Neuronal stem cell (in vitro differentiated cells): ENCODE data around the gene CCDC194.
"Not testable (repeated sequence)": the region's sequence is repeated elsewhere in the genome, so short reads cannot be mapped to it uniquely, and the experiment has no call there.

ENCODE experiments used
- DNase-seq: peaks from one replicate; pipeline ENCODE4 v3.0.0-alpha.2; 2013; ENCODE audit warnings: low spot score
- H2AFZ ChIP-seq: one replicate; pipeline ENCODE4 v1.6.1; 2013; ENCODE audit warnings: mild to moderate bottlenecking, low read length, inconsistent platforms
- H2AK5ac ChIP-seq: 2 replicates; pipeline ENCODE4 v1.6.1; 2013; ENCODE audit warnings: low read depth, mild to moderate bottlenecking, inconsistent platforms, low read length, moderate library complexity, mixed read lengths
- H2BK120ac ChIP-seq: 2 replicates; pipeline ENCODE4 v1.6.1; 2013; ENCODE audit warnings: low read depth, mild to moderate bottlenecking, inconsistent platforms, low read length, moderate library complexity, mixed read lengths
- H2BK12ac ChIP-seq: one replicate; pipeline ENCODE4 v1.6.1; 2013; ENCODE audit warnings: low read length, inconsistent platforms
- H2BK15ac ChIP-seq: 2 replicates; pipeline ENCODE4 v1.6.1; 2013; ENCODE audit warnings: mild to moderate bottlenecking, low read length, inconsistent platforms, mixed read lengths
- H2BK5ac ChIP-seq: one replicate; pipeline ENCODE4 v1.6.1; 2013; ENCODE audit warnings: inconsistent platforms, mild to moderate bottlenecking, low read length, moderate library complexity
- H3K14ac ChIP-seq: one replicate; pipeline ENCODE4 v1.6.1; 2013; ENCODE audit warnings: low read length, inconsistent platforms
- H3K18ac ChIP-seq: 2 replicates; pipeline ENCODE4 v1.6.1; 2013; ENCODE audit warnings: low read length, inconsistent platforms
- H3K23ac ChIP-seq: 2 replicates; pipeline ENCODE4 v1.6.1; 2013; ENCODE audit warnings: low read depth, mild to moderate bottlenecking, mixed read lengths, low read length, inconsistent platforms; ENCODE audit not compliant: poor library complexity
- H3K27ac ChIP-seq: replicated peaks from 3 replicates; pipeline ENCODE4 v1.5.1; 2013; ENCODE audit warnings: low read length, inconsistent platforms
- H3K27me3 ChIP-seq, 3 experiments: 2 replicates each; pipeline ENCODE4 v1.6.1; 2013; ENCODE audit warnings: low read length in 3 of 3, mild to moderate bottlenecking in 2 of 3, inconsistent platforms in 1 of 3, low read depth in 1 of 3, mixed read lengths in 1 of 3, moderate library complexity in 1 of 3; ENCODE audit not compliant: control insufficient read depth in 3 of 3, insufficient read depth in 3 of 3
- H3K36me3 ChIP-seq, 2 donors: replicated peaks in 1 of 2; 2 replicates each; pipeline ENCODE4 v1.6.1; 2013; ENCODE audit warnings: low read length in 2 of 2; ENCODE audit not compliant: control insufficient read depth in 2 of 2, insufficient read depth in 2 of 2
- H3K4ac ChIP-seq: 2 replicates; pipeline ENCODE4 v1.6.1; 2013; ENCODE audit warnings: inconsistent platforms, mild to moderate bottlenecking, low read length, moderate library complexity
- H3K4me1 ChIP-seq, 2 donors: 1 replicate in 1 of 2; 2 replicates in 1 of 2; pipeline ENCODE4 v1.6.1; 2013; ENCODE audit warnings: low read length in 2 of 2, low read depth in 1 of 2; ENCODE audit not compliant: control insufficient read depth in 2 of 2, insufficient read depth in 1 of 2
- H3K4me2 ChIP-seq: one replicate; pipeline ENCODE4 v1.6.1; 2013; ENCODE audit warnings: mild to moderate bottlenecking, low read length, inconsistent platforms; ENCODE audit not compliant: insufficient read depth, poor library complexity, severe bottlenecking
- H3K4me3 ChIP-seq, 2 donors: 2 replicates each; pipeline ENCODE4 v1.5.1; 2013; ENCODE audit warnings: low read length in 2 of 2, mild to moderate bottlenecking in 2 of 2, inconsistent platforms in 1 of 2, moderate library complexity in 1 of 2
- H3K79me1 ChIP-seq: one replicate; pipeline ENCODE4 v1.6.1; 2013; ENCODE audit warnings: low read depth, mild to moderate bottlenecking, inconsistent platforms, low read length, moderate library complexity
- H3K9ac ChIP-seq: one replicate; pipeline ENCODE4 v1.6.1; 2013; ENCODE audit warnings: mild to moderate bottlenecking, low read depth, low read length, inconsistent platforms; ENCODE audit not compliant: poor library complexity
- H3K9me3 ChIP-seq, 2 donors: replicated peaks in 1 of 2; 2 replicates each; pipeline versions ENCODE3 to v1.6.1; 2013; ENCODE audit warnings: low read length in 2 of 2, mild to moderate bottlenecking in 2 of 2, inconsistent platforms in 1 of 2, low read depth in 1 of 2, mixed read lengths in 1 of 2, moderate library complexity in 1 of 2; ENCODE audit not compliant: control insufficient read depth in 2 of 2, insufficient read depth in 1 of 2
- H4K8ac ChIP-seq: one replicate; pipeline ENCODE4 v1.6.1; 2013; ENCODE audit warnings: low read depth, mild to moderate bottlenecking, inconsistent platforms, low read length, moderate library complexity
- H4K91ac ChIP-seq: one replicate; pipeline ENCODE4 v1.6.1; 2013; ENCODE audit warnings: low read length, low read depth, mild to moderate bottlenecking, inconsistent platforms; ENCODE audit not compliant: poor library complexity
- WGBS, 2 donors: extraction: QIAGEN DNeasy Blood & Tissue Kit; methylation state at CpG; one replicate each; pipeline ENCODE4 v1.1.7; 2013; ENCODE audit warnings: missing lambda C conversion rate in 2 of 2, mixed read lengths in 1 of 2; ENCODE audit not compliant: insufficient read length in 2 of 2, insufficient replicate concordance in 1 of 2; ENCODE audit errors: extremely low coverage in 2 of 2; 5-methylcytosine and 5-hydroxymethylcytosine counted together

The CCDC194 gene

GRCh38 chr19:17365361-17365760 is 28.6 kb downstream of the CCDC194 start:
- no peak for DNase-seq
- Histone ChIP-seq H3K4ac (no peak overlapping the region), H4K91ac (no peak overlapping the region), H2BK120ac (no peak overlapping the region), H3K9me3 (no peaks in the 10 kb centered on the region), H2BK15ac (peak overlapping the region; percentile 55), H3K14ac (no peak overlapping the region), H2AFZ (no peak overlapping the region), H3K23ac (no peak overlapping the region), H2AK5ac (peak overlapping the region; percentile 88), H3K4me1 (peaks cover 0 to 2% of the 10 kb centered on the region in 2 donors), H3K27me3 (no peaks in the 10 kb centered on the region), H3K4me2 (no peak overlapping the region), H3K79me1 (no peaks in the 10 kb centered on the region), H4K8ac (no peak overlapping the region), H3K9ac (no peak overlapping the region), H3K36me3 (no peaks in the 10 kb centered on the region), H3K18ac (peak overlapping the region; percentile 52), H2BK5ac (no peak overlapping the region), H3K4me3 (peak overlapping the region in 1 of 2 donors; percentile 60), H2BK12ac (no peak overlapping the region), H3K27ac (no peak overlapping the region)
- WGBS, 2 donors, result no CpG with 5 or more reads among the region's 22 CpGs

DNA sequence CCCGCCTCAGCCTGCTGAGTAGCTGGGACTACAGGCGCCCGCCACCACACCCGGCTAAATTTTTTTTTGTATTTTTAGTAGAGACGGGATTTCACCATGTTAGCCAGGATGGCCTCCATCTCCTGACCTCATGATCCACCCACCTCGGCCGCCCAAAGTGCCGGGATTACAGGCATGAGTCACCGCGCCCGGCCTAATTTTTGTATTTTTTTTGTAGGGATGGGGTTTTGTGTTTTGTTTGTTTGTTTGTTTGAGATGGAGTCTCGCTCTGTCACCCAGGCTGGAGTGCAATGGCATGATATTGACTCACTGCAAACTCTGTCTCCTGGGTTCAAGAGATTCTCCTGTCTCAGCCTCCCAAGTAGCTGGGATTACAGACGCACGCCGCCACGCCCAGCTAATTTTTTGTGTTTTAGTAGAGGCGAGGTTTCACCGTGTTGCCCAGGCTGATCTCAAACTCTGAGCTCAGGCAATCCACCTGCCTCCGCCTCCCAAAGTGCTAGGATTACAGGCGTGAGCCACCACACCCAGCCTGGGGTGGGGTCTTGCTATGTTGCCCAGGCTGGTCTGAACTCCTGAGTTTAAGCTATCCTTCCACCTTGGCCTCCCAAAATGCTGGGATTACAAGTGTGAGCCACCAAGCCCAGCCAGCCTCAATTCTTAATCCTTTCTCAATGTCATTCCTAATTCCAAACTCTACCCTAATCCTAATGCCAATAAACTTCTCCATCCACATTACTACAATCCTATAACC is 30.0 kb downstream of the CCDC194 start:
- not testable (repeated sequence) for H2AFZ ChIP-seq, H3K4ac ChIP-seq, H3K23ac ChIP-seq, H3K27ac ChIP-seq, H2AK5ac ChIP-seq, H4K91ac ChIP-seq, H3K4me1 ChIP-seq, H3K27me3 ChIP-seq, DNase-seq, H3K9me3 ChIP-seq, H3K18ac ChIP-seq, H2BK15ac ChIP-seq, H2BK120ac ChIP-seq, H2BK5ac ChIP-seq, H3K14ac ChIP-seq, H2BK12ac ChIP-seq, H3K9ac ChIP-seq, H3K4me3 ChIP-seq, H4K8ac ChIP-seq, H3K79me1 ChIP-seq, H3K4me2 ChIP-seq, H3K36me3 ChIP-seq
- no CpG with 5 or more reads among the region's 20 CpGs for WGBS, 2 donors

DNA sequence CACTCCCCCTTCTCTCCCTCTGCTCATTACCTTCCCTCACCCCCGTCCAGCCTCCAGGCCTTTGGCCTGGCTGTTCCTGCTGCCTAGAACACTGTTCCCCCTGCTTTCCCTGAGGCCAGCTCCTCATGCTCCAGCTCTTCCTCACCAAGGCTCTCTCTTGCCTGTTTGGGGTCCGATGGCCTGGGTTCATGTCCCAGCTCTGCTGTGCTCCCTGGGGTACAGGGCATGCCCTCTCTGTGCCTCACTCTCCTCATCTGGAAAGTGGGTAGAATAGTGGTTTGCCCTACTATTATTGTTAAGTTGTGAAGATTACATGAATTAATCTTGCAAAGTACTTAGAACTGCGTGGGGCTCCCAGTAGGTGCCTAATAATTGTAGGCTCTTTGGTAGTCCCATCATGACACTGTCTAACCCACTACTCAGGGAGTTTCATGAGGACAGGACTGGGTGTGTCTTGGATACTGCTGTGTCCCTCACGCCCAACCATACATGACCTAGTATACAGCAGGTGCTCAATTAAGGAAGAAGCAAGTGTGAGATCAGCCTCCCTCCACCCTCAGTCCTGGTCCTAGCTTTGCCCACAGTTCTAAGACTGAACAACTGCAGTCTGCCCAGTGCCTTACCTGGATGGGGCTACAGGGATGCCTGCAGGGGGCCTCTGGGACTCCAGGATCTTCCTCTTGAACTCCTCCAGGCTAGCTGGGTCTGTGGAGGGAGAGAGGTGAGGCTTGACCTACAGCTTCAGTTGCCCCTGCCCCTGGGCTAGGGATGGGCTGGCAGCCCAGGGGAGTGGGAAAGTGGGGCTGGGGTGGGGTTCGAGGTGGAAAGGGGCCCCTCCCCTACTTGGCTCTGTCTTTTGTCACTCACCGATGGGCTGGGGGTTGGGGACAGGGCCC is 33.8 kb downstream of the CCDC194 start:
- Histone ChIP-seq H2BK5ac (no peak overlapping the region), H3K9ac (no peak overlapping the region), H2BK12ac (no peak overlapping the region), H2AFZ (no peak overlapping the region), H3K4ac (no peak overlapping the region), H3K14ac (no peak overlapping the region), H3K36me3 (no peaks in the 10 kb centered on the region), H3K27me3 (no peaks in the 10 kb centered on the region), H3K27ac (no peak overlapping the region), H3K4me2 (no peak overlapping the region), H2AK5ac (peak overlapping the region; percentile 20), H4K91ac (no peak overlapping the region), H3K9me3 (no peaks in the 10 kb centered on the region), H2BK120ac (no peak overlapping the region), H3K4me1 (no peaks in the 10 kb centered on the region), H2BK15ac (peak overlapping the region; percentile 97), H4K8ac (no peak overlapping the region), H3K18ac (peak overlapping the region; percentile 3), H3K23ac (no peak overlapping the region), H3K4me3 (peak overlapping the region in 1 of 2 donors; percentile 33), H3K79me1 (no peaks in the 10 kb centered on the region)
- no CpG with 5 or more reads among the region's 6 CpGs for WGBS, 2 donors
- no peak for DNase-seq

DNA sequence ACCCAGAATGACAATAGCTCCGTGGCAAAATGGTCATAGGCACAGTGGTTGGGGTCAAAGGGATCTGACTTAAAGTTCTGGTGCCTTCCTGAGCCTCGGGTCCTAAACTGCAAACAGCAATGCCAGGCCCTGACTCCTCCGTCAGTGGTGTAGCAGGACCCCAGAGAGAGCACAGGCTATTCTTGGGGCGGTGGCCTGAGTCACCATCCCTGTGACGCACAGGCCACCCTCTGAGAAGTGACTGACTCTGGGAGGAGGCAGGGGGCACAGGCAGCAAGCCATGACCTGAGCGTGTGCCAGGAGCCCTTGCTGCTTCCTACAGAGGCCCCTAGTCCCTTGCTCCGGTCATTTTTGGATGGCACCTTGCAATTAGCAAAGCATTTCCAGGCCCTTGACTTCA is 35.6 kb downstream of the CCDC194 start:
- no peak overlapping the region for H3K4me3 ChIP-seq
- H3K27ac ChIP-seq, result no peak overlapping the region
- no peak overlapping the region for H2BK120ac ChIP-seq
- H2AK5ac ChIP-seq, result peak overlapping the region; percentile 4
- no peak overlapping the region for H2BK5ac ChIP-seq
- H3K36me3 ChIP-seq, result no peaks in the 10 kb centered on the region
- no peak overlapping the region for H3K4me2 ChIP-seq
- DNase-seq, result no peak
- H2BK15ac ChIP-seq, result peak overlapping the region; percentile 89
- no peak overlapping the region for H3K14ac ChIP-seq
- no CpG with 5 or more reads among the region's 7 CpGs for WGBS, 2 donors
- no peaks in the 10 kb centered on the region for H3K4me1 ChIP-seq
- no peaks in the 10 kb centered on the region for H3K79me1 ChIP-seq
- H3K27me3 ChIP-seq, result no peaks in the 10 kb centered on the region
- no peak overlapping the region for H3K23ac ChIP-seq
- no peak overlapping the region for H3K18ac ChIP-seq
- H3K4ac ChIP-seq, result no peak overlapping the region
- H3K9me3 ChIP-seq, result no peaks in the 10 kb centered on the region
- peak overlapping the region; percentile 19 for H2AFZ ChIP-seq
- H4K91ac ChIP-seq, result no peak overlapping the region
- H4K8ac ChIP-seq, result no peak overlapping the region
- peak overlapping the region; percentile 5 for H3K9ac ChIP-seq
- H2BK12ac ChIP-seq, result no peak overlapping the region
